ENCODE results near the gene HVCN1. TPM values are rescaled to one million over a fixed set of nuclear protein-coding genes. Genes with fewer than 3 reads are reported as not detected.

The HVCN1 gene
- total RNA-seq, 5 donors from 2014 or later (not counting 1 experiment from before 2014, with no cell fraction given): 5.6 to 18.7 (median 14.2) TPM

GRCh38 chr12:110721570-110721969 lies 32.7 kb upstream of the HVCN1 start:
- DNase-seq (no peak), ATAC-seq (replicated peaks in 1 of 4) (no peak)
- no peaks in the 10 kb centered on the region for H3K27me3 ChIP-seq (replicated peaks in 1 of 2; ENCODE audit: control insufficient read depth in 2 of 2, extremely low read depth in 1 of 2, insufficient read depth in 2 of 2, low read length in 1 of 2)
- H3K9me3 ChIP-seq: no peaks in the 10 kb centered on the region
- Mint-ChIP-seq H3K36me3 (peaks cover 76% of the 10 kb centered on the region), H3K9me3 (no peaks in the 10 kb centered on the region), H3K27me3 (no peaks in the 10 kb centered on the region), H3K4me1 (peaks cover 9 to 22% (median 13%) of the 10 kb centered on the region in 3 donors), H3K4me3 (no peak overlapping the region), H3K27ac (no peak overlapping the region)
- H3K27ac ChIP-seq (ENCODE audit: low read length): no peak overlapping the region
- H3K4me1 ChIP-seq (ENCODE audit: control insufficient read depth in 1 of 2, extremely low read depth in 1 of 2, insufficient read depth in 2 of 2, low read length in 2 of 2): no peaks in the 10 kb centered on the region
- no peak overlapping the region for H3K4me3 ChIP-seq (ENCODE audit: control insufficient read depth in 1 of 2, extremely low read depth in 1 of 2, low read length in 1 of 2)
- H3K36me3 ChIP-seq (ENCODE audit: control insufficient read depth in 2 of 2, extremely low read depth in 1 of 2, insufficient read depth in 1 of 2, low read length in 1 of 2): peaks cover 15 to 89% of the 10 kb centered on the region in 2 donors
- ChIA-PET POLR2A (no interaction called here), CTCF (no interaction called here)

- H3K4me3 ChIP-seq (ENCODE audit: control insufficient read depth in 1 of 2, extremely low read depth in 1 of 2, low read length in 1 of 2): no peak overlapping the region
- Mint-ChIP-seq H3K4me1 (peaks cover 4 to 16% (median 7%) of the 10 kb centered on the region in 3 donors), H3K36me3 (peaks cover 69% of the 10 kb centered on the region), H3K27ac (no peak overlapping the region), H3K27me3 (no peaks in the 10 kb centered on the region), H3K9me3 (no peaks in the 10 kb centered on the region), H3K4me3 (no peak overlapping the region)
- H3K27me3 ChIP-seq (replicated peaks in 1 of 2; ENCODE audit: control insufficient read depth in 2 of 2, extremely low read depth in 1 of 2, insufficient read depth in 2 of 2, low read length in 1 of 2): no peaks in the 10 kb centered on the region
- ChIA-PET POLR2A (interaction anchor here in 1 of 2 donors (0.6 kb wide), 2 partner anchors 11 to 13 kb away, joined by 3 to 4 read pairs; no protein-coding TSS in a partner anchor), CTCF (interaction anchor here in 1 of 2 donors (1.2 kb wide), 1 partner anchor 21 kb away, joined by 4 read pairs; no protein-coding TSS in a partner anchor)
- H3K9me3 ChIP-seq: no peaks in the 10 kb centered on the region
- H3K36me3 ChIP-seq (ENCODE audit: control insufficient read depth in 2 of 2, extremely low read depth in 1 of 2, insufficient read depth in 1 of 2, low read length in 1 of 2): peaks cover 10 to 81% of the 10 kb centered on the region in 2 donors
- no peak overlapping the region for H3K27ac ChIP-seq (ENCODE audit: low read length)
- DNase-seq (no peak), ATAC-seq (replicated peaks in 1 of 4) (no peak)
- H3K4me1 ChIP-seq (ENCODE audit: control insufficient read depth in 1 of 2, extremely low read depth in 1 of 2, insufficient read depth in 2 of 2, low read length in 2 of 2): no peaks in the 10 kb centered on the region
Measured at GRCh38 chr12:110720516-110720915, 31.6 kb upstream of the HVCN1 start.

- no peak for ATAC-seq (replicated peaks in 1 of 4)
- Histone ChIP-seq H3K4me3 (ENCODE audit: control insufficient read depth in 1 of 2, extremely low read depth in 1 of 2, low read length in 1 of 2) (no peak overlapping the region), H3K36me3 (ENCODE audit: control insufficient read depth in 2 of 2, extremely low read depth in 1 of 2, insufficient read depth in 1 of 2, low read length in 1 of 2) (peaks cover 5 to 62% of the 10 kb centered on the region in 2 donors), H3K27ac (ENCODE audit: low read length) (no peak overlapping the region), H3K27me3 (replicated peaks in 1 of 2; ENCODE audit: control insufficient read depth in 2 of 2, extremely low read depth in 1 of 2, insufficient read depth in 2 of 2, low read length in 1 of 2) (no peaks in the 10 kb centered on the region), H3K9me3 (no peaks in the 10 kb centered on the region), H3K4me1 (ENCODE audit: control insufficient read depth in 1 of 2, extremely low read depth in 1 of 2, insufficient read depth in 2 of 2, low read length in 2 of 2) (no peaks in the 10 kb centered on the region)
- Mint-ChIP-seq H3K27ac (peak overlapping the region in 1 of 2 donors; percentile 37), H3K9me3 (no peaks in the 10 kb centered on the region), H3K27me3 (no peaks in the 10 kb centered on the region), H3K4me1 (peaks cover 0 to 9% (median 0%) of the 10 kb centered on the region in 3 donors), H3K4me3 (no peak overlapping the region), H3K36me3 (peaks cover 60% of the 10 kb centered on the region)
- ChIA-PET CTCF (no interaction called here), POLR2A (no interaction called here)
- no peak for DNase-seq
- 98% methylated on average over 5 of the region's 7 CpGs for WGBS (ENCODE audit: insufficient coverage)
Measured at GRCh38 chr12:110718222-110718908, 29.4 kb upstream of the HVCN1 start.

GRCh38 chr12:110717037-110717436 lies 28.1 kb upstream of the HVCN1 start:
- H3K4me3 ChIP-seq (ENCODE audit: control insufficient read depth in 1 of 2, extremely low read depth in 1 of 2, low read length in 1 of 2): no peak overlapping the region
- Mint-ChIP-seq H3K9me3 (no peaks in the 10 kb centered on the region), H3K36me3 (peaks cover 51% of the 10 kb centered on the region), H3K4me1 (peaks cover 0 to 5% (median 0%) of the 10 kb centered on the region in 3 donors), H3K4me3 (no peak overlapping the region), H3K27ac (no peak overlapping the region), H3K27me3 (no peaks in the 10 kb centered on the region)
- H3K36me3 ChIP-seq (ENCODE audit: control insufficient read depth in 2 of 2, extremely low read depth in 1 of 2, insufficient read depth in 1 of 2, low read length in 1 of 2): peaks cover 5 to 51% of the 10 kb centered on the region in 2 donors
- H3K4me1 ChIP-seq (ENCODE audit: control insufficient read depth in 1 of 2, extremely low read depth in 1 of 2, insufficient read depth in 2 of 2, low read length in 2 of 2): no peaks in the 10 kb centered on the region
- no peaks in the 10 kb centered on the region for H3K9me3 ChIP-seq
- POLR2A ChIA-PET: no interaction called here
- H3K27ac ChIP-seq (ENCODE audit: low read length): no peak overlapping the region
- CTCF ChIA-PET: no interaction called here
- peak in 1 of 4 experiments; percentile 29 for ATAC-seq (replicated peaks in 1 of 4)
- WGBS (ENCODE audit: insufficient coverage): 90% methylated on average over 2 of the region's 3 CpGs
- no peak for DNase-seq
- no peaks in the 10 kb centered on the region for H3K27me3 ChIP-seq (replicated peaks in 1 of 2; ENCODE audit: control insufficient read depth in 2 of 2, extremely low read depth in 1 of 2, insufficient read depth in 2 of 2, low read length in 1 of 2)

- CTCF ChIA-PET: no interaction called here
Measured at GRCh38 chr12:110708917-110709316, 20.0 kb upstream of the HVCN1 start.

GRCh38 chr12:110705309-110705708 lies 16.4 kb upstream of the HVCN1 start:
- Mint-ChIP-seq H3K9me3 (no peaks in the 10 kb centered on the region), H3K27ac (no peak overlapping the region), H3K27me3 (no peaks in the 10 kb centered on the region), H3K36me3 (no peaks in the 10 kb centered on the region), H3K4me3 (no peak overlapping the region), H3K4me1 (peaks cover 0 to 3% (median 0%) of the 10 kb centered on the region in 3 donors)
- ATAC-seq (replicated peaks in 1 of 4): no peak
- no peak overlapping the region for H3K27ac ChIP-seq (ENCODE audit: low read length)
- no peaks in the 10 kb centered on the region for H3K9me3 ChIP-seq
- no peaks in the 10 kb centered on the region for H3K27me3 ChIP-seq (replicated peaks in 1 of 2; ENCODE audit: control insufficient read depth in 2 of 2, extremely low read depth in 1 of 2, insufficient read depth in 2 of 2, low read length in 1 of 2)
- no peak for DNase-seq
- POLR2A ChIA-PET: interaction anchor here in 1 of 2 donors (0.7 kb wide), 1 partner anchor 1307 kb away, joined by 8 read pairs; no protein-coding TSS in a partner anchor
- CTCF ChIA-PET: interaction anchor here (0.7 to 1.1 kb wide), 5 partner anchors 23 to 255 kb away, joined by 3 to 5 read pairs (median 4); partner anchors contain the start of gene ARPC3 (in 1 of the 2)
- WGBS (ENCODE audit: insufficient coverage): 100% methylated on average over 1 of the region's 3 CpGs
- no peaks in the 10 kb centered on the region for H3K4me1 ChIP-seq (ENCODE audit: control insufficient read depth in 1 of 2, extremely low read depth in 1 of 2, insufficient read depth in 2 of 2, low read length in 2 of 2)
- H3K36me3 ChIP-seq (ENCODE audit: control insufficient read depth in 2 of 2, extremely low read depth in 1 of 2, insufficient read depth in 1 of 2, low read length in 1 of 2): no peaks in the 10 kb centered on the region
- H3K4me3 ChIP-seq (ENCODE audit: control insufficient read depth in 1 of 2, extremely low read depth in 1 of 2, low read length in 1 of 2): no peak overlapping the region

More at GRCh38 chr12:110708917-110709316, 20.0 kb upstream of the HVCN1 start:
- POLR2A ChIA-PET: interaction anchor here (0.6 to 0.7 kb wide), 3 partner anchors 14 to 126 kb away, joined by 3 to 12 read pairs (median 3); no protein-coding TSS in a partner anchor
- Histone ChIP-seq H3K27ac (ENCODE audit: low read length) (no peak overlapping the region), H3K4me1 (ENCODE audit: control insufficient read depth in 1 of 2, extremely low read depth in 1 of 2, insufficient read depth in 2 of 2, low read length in 2 of 2) (no peaks in the 10 kb centered on the region), H3K27me3 (replicated peaks in 1 of 2; ENCODE audit: control insufficient read depth in 2 of 2, extremely low read depth in 1 of 2, insufficient read depth in 2 of 2, low read length in 1 of 2) (no peaks in the 10 kb centered on the region), H3K36me3 (ENCODE audit: control insufficient read depth in 2 of 2, extremely low read depth in 1 of 2, insufficient read depth in 1 of 2, low read length in 1 of 2) (no peaks in the 10 kb centered on the region), H3K4me3 (ENCODE audit: control insufficient read depth in 1 of 2, extremely low read depth in 1 of 2, low read length in 1 of 2) (no peak overlapping the region), H3K9me3 (no peaks in the 10 kb centered on the region)
- H3K4me1 Mint-ChIP-seq: peaks cover 0 to 3% (median 0%) of the 10 kb centered on the region in 3 donors
- DNase-seq: no peak
- no peaks in the 10 kb centered on the region for H3K27me3 Mint-ChIP-seq
- H3K9me3 Mint-ChIP-seq: no peaks in the 10 kb centered on the region
- H3K4me3 Mint-ChIP-seq: no peak overlapping the region
- no peak overlapping the region for H3K27ac Mint-ChIP-seq
- no peaks in the 10 kb centered on the region for H3K36me3 Mint-ChIP-seq
- no CpG with 5 or more reads among the region's 4 CpGs for WGBS (ENCODE audit: insufficient coverage)
- ATAC-seq (replicated peaks in 1 of 4): no peak
